HG03469 (cell line): ENCODE data around the gene HIBCH.
"Not testable (repeated sequence)": the region's sequence is repeated elsewhere in the genome, so short reads cannot be mapped to it uniquely, and the experiment has no call there.

ENCODE experiments used
- ATAC-seq: cut with Tn5 transposase; IDR thresholded peaks from one replicate; pipeline ENCODE4 v1.9.1; 2021; ENCODE audit warnings: mild to moderate bottlenecking, moderate library complexity, moderate number of reproducible peaks; ENCODE audit not compliant: unreplicated experiment

The HIBCH gene

GRCh38 chr2:190343089-190343535, 23.5 kb upstream of the HIBCH start:
- no peak for ATAC-seq

- ATAC-seq: no peak
Observed at GRCh38 chr2:190342611-190343010, 23.0 kb upstream of the HIBCH start.

- no peak for ATAC-seq
Observed at GRCh38 chr2:190340369-190340768, 20.7 kb upstream of the HIBCH start.

- no peak for ATAC-seq
Observed at GRCh38 chr2:190339394-190339793, 19.8 kb upstream of the HIBCH start.

DNA sequence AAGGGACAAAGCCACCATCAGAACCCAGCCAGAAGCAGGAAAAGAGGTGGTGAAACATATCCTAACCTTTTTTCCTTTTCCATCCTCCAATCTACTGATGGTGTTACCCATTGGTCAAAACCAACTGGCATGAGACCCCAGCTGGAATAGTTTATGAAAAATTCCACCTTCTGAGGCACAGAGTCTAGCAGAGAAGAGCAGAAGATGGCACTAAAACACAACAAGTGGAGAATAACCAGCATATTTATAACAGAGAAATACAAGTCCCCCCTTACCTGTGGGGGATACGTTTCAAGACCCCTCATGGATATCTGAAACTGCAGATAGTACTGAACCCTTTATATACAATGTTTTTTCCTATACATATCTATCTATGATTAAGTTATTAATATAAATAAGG, 18.8 kb upstream of the HIBCH start:
- ATAC-seq: no peak

DNA sequence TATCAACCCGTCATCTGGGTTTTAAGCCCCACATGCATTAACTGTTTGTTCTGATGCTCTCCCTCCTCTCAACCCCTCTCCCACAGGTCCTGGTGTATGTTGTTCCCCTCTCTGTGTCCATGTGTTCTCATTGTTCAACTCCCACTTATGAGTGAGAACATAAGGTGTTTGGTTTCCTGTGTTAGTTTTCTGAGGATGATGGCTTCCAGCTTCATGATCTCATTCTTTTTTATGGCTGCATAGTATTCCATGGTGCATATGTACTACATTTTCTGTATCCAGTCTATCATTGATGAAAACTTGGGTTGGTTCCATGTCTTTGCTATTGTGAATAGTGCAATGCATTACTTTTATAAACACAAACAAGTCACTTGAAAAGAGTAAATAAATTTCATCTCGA, 16.8 kb upstream of the HIBCH start:
- ATAC-seq: no peak

GRCh38 chr2:190335584-190335983, 16.0 kb upstream of the HIBCH start:
- ATAC-seq: not testable (repeated sequence)

DNA sequence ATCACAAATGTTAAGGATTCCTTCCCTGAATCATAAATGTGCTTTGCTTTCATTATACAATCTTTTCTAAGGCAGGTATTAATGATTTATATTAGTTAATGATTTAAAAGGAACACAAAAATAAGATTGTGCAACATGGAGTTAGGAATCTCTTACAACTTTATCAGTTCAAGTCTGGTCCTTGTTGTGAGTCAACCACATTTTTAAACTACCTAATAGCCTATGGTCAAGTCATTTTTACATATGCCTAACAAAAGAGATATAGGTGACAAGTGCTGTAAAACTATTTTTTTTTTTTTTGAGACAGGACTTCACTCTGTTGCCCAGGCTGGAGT, 15.6 kb upstream of the HIBCH start:
- no peak for ATAC-seq

GRCh38 chr2:190334479-190335224, 15.0 kb upstream of the HIBCH start:
- ATAC-seq: no peak

- no peak for ATAC-seq
Observed at GRCh38 chr2:190333928-190334327, 14.3 kb upstream of the HIBCH start.

- ATAC-seq: no peak
Observed at GRCh38 chr2:190333395-190333794, 13.8 kb upstream of the HIBCH start.

DNA sequence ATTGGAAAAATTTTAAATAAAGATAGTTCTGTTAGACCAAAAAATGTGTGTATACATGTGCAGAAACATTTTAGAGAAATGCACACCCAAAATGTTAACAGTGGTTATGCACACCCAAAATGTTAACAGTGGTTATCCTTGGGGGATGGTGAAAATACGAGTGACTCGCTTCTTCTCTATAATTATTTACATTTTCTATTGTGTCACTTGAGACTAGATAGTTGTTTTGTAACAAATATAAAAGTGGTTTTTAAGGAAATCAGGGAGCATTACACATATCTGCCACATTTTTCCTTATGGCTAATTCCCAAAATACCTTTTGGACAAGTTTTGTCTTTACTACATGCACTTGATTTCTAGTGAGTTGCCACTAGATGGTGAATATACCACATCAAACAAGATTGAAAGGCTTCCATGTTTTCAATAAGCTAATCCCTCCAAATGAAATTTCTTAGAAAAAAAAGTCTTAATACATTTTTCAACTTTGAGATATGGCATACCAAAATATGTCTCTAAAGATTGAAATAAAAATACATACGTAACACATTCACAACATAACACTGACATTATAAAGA, 9.0 kb upstream of the HIBCH start:
- ATAC-seq: no peak

- ATAC-seq: no peak
Observed at GRCh38 chr2:190327867-190328572, 8.4 kb upstream of the HIBCH start.

- ATAC-seq: no peak
Observed at GRCh38 chr2:190325588-190325987, 6.0 kb upstream of the HIBCH start.

DNA sequence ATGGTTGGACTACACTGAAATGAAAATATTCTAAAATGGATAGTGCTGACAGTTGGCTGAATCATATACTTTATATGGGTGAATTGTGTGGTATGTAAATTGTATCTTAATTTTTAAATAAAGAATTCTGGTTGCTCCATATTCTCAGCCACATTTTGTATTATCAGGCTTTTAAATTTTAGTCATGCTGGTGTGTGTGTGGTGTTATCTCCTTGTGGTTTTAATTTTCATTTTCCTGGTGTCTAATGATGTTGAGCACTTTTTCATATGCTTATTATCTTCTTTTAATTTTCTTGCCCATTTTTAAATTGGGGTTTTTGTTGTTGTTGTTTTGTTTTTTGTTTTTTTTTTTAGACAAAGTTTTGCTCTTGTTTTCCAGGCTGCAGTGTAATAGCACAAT, 3.8 kb upstream of the HIBCH start:
- ATAC-seq: no peak

DNA sequence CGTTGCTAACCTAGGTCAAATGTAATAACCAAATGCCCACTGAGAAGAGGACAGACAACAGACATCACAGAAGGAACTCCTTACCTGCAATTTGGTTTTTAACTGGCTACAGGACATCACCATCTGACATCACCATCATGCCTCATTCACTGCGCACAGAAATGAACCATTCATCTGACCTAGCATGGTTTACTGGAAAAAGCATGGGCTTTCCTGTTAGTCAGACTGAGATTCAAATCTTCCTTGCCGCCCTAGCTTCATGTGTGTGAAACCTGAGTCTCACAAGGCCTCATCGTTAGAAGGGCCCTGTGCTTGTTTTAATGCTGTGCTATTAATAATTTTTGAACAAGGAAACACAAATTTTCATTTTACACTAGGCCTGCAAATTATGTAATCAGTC, 1.1 kb upstream of the HIBCH start:
- ATAC-seq: no peak

- no peak for ATAC-seq
Observed at GRCh38 chr2:190318931-190319554, 583 bp downstream of the HIBCH start.

DNA sequence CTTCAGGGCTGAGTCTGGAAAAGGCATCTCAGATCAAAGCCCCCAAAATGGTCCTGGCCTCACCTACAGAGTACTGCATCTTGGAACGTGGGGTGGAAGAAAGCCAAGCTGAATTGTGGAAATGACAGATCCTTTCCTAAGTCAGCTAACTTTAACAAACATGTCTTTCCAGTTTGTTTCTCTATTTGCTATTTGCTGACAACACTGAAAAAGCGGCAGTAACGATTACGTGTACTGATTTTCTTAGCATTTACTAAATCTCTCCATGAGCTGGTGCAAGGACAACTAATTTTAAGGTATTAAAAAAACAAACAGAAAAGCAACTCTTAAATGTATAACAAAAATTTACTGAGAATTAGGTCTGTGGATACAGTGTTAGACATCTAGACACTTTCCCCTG, 1.1 kb downstream of the HIBCH start:
- ATAC-seq: no peak

DNA sequence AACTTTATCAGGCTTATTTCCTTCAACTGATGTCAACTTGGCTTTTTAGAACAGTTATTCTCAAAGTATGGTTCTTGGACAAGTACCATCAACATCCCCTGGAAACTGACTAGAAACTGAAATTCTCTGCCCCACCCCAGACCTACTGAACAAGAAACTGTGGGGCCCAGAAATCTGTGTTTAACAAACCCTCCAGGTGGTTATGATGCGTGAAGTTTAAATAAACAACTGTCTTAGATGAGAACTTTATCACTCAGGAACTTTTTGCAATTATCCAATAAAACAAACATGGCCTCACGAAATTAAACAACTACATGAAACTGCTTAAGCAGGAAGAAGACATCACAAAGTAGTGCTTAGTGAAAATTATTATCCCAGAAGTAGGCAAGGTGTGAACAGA, 4.4 kb downstream of the HIBCH start:
- ATAC-seq: no peak

- ATAC-seq: no peak
Observed at GRCh38 chr2:190313880-190314279, 5.7 kb downstream of the HIBCH start.

DNA sequence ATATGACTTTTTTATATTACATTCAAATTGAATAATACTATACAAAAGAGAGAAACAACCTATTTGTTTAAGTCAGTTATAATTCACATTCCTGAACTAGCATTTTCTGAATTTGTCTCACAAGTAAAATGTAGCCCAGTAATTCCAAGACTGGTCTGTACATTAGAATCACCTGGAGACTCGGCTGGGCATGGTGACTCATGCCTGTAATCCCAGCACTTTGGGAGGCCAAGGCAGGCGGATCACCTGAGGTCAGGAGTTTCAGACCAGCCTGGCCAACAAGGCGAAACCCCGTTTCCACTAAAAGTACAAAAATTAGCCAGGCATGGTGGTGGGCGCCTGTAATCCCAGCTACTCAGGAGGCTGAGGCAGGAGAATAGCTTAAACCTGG, 7.0 kb downstream of the HIBCH start:
- not testable (repeated sequence) for ATAC-seq
